Pancreas (tissue), 10 donors: ENCODE results near the gene OSBPL5. TPM values are rescaled to one million over a fixed set of nuclear protein-coding genes. Genes with fewer than 3 reads are reported as not detected.
A peak's percentile ranks its signal among the peaks of the same experiment; 100 is the strongest.

Experiments
- ATAC-seq, 4 donors: fragments of 200-7000 bp; cut with Tn5 transposase; one replicate each; pipeline versions ENCODE4 v1.8.0 to v1.9.1; 2020; ENCODE audit warnings: mild to moderate bottlenecking in 4 of 4, moderate library complexity in 4 of 4
- DNase-seq, 6 donors: peaks; one replicate each; pipeline ENCODE4 v3.0.0-alpha.2; 2020
- FAIRE-seq: peaks from 2 replicates; lab custom pipeline; 2012; peaks lifted over from hg19 to GRCh38; lab: Jason Lieb, UNC
- H3K27ac ChIP-seq, 4 donors: fragments of 200-600 bp; sonication (generic); 1 replicate in 3 of 4; 2 replicates in 1 of 4; pipeline versions ENCODE4 v1.5.0 to v1.8.0; 2020
- H3K27me3 ChIP-seq, 4 donors: fragments of 200-600 bp; one replicate each; pipeline ENCODE4 v1.8.0; 2021
- H3K36me3 ChIP-seq, 3 donors: fragments of 200-600 bp; sonication (generic) in 1 of 3; one replicate each; pipeline versions ENCODE4 v1.5.0 to v1.8.0; 2020 to 2021
- H3K4me1 ChIP-seq, 3 donors: fragments of 200-600 bp; one replicate each; pipeline ENCODE4 v1.8.0; 2021
- H3K4me3 ChIP-seq, 4 donors: fragments of 200-600 bp; sonication (generic) in 2 of 4; one replicate each; pipeline versions ENCODE4 v1.5.0 to v1.8.0; 2020 to 2021
- H3K9me3 ChIP-seq, 4 donors: fragments of 200-600 bp; one replicate each; pipeline ENCODE4 v1.8.0; 2021
- WGBS, 2 donors: extraction: QIAGEN DNeasy Blood & Tissue Kit; methylation state at CpG; one replicate each; pipeline ENCODE4 v1.1.7; 2013; 5-methylcytosine and 5-hydroxymethylcytosine counted together
- intact Hi-C, 3 donors: fragments of 100-400 bp; cut with DNase I; formaldehyde crosslinking; loops; one replicate each; pipeline versions ENCODE4 v1.11.1 to v1.14.2; 2022
- polyA plus RNA-seq, 2 donors: library from polyadenylated mRNA; stranded (reverse); fragments of 200-250 nt; gene quantifications; one replicate each; pipeline ENCODE4 v1.2.3, GENCODE V29; 2013
- total RNA-seq, 6 donors: library from RNA; stranded (reverse); fragmentation: NEBNext Ultra II Directional in 4 of 6; extraction: Animal tissue kit (Norgen Biotek cat#: 25700) in 4 of 6; gene quantifications; one replicate each; pipeline versions ENCODE4 v1.2.1 to v1.2.4, GENCODE V29; 2021 to 2023
- TF ChIP-seq, protein P1 (sequence below), 4 donors: fragments of 200-600 bp; sonication (generic) in 3 of 4; IDR thresholded peaks; one replicate each; pipeline versions ENCODE4 v1.5.0 to v1.8.0; 2021; ENCODE audit warnings: antibody characterized with exemption in 4 of 4
- donor health status: healthy with polysubstance abuse.
- donor health status: DM: no; HTN: no; CAD: no; lungs with moderate emphysema.
- donor health status: DM: no; HTN: no; CAD: no.
- donor health status: control.
- donor health status: control.
- donor health status: Bipolar disorder and iron deficiency.
- donor health status: DM: yes; HTN: yes; CAD: no.
- donor health status: DM: no; HTN: no; CAD: no.
- donor health status: DM: no; HTN: no; CAD: no.
- donor health status: DM: yes; HTN: yes; CAD: no.

Gene OSBPL5
- total and polyA plus RNA-seq, 8 donors: 9.8 to 16.7 (median 11.8) TPM

DNA sequence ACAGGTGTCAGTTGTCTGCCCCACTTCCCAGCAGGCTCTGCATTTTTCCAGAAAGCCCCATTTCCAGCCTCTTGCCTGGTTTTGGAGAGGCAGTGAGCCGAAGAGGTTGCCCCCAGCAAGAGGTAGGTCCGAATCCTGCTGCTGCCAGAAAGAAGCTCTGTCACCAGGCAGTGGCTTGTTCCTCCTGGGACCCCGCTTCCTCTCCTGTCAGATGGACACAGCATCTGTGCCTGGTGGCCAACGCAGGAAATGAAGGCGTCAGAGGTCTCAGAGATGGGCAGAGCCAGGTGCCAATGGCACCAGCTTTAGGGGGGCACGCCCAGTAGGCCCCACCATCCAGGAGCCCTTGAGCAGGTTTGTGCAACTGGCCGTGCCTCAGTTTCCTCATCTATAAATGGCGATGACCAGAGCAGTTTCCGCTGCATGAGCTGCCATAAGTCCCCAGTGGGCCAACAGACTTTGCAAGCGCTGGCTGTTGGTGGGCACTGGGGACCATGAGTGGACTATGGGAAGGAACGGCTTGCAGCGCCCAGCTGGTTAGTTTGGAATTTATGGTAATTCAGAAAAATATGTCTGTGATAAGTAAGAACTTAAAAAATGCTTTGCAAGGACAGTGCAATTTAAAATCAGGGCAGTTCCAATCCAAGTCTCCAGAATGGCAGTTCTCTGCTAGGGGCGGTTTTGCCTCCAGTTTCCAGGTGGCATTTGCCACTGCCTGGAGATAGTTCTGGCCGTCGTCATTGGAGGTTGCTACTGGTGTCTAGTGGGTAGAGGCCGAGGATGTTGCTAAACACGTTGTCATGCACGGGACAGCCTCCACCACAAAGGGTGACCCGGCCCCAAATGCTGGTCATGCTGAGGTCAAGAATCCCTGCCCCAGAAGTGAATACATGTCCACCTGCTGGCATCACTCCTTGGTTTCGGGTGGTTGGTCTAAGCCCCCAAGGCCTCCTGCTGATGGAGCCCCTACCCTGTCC is 2.3 kb upstream of the OSBPL5 start:
- no peak for FAIRE-seq
- DNase-seq: peak in 2 of 6 donors; percentile 8 to 12
- TF ChIP-seq, protein P1, sequence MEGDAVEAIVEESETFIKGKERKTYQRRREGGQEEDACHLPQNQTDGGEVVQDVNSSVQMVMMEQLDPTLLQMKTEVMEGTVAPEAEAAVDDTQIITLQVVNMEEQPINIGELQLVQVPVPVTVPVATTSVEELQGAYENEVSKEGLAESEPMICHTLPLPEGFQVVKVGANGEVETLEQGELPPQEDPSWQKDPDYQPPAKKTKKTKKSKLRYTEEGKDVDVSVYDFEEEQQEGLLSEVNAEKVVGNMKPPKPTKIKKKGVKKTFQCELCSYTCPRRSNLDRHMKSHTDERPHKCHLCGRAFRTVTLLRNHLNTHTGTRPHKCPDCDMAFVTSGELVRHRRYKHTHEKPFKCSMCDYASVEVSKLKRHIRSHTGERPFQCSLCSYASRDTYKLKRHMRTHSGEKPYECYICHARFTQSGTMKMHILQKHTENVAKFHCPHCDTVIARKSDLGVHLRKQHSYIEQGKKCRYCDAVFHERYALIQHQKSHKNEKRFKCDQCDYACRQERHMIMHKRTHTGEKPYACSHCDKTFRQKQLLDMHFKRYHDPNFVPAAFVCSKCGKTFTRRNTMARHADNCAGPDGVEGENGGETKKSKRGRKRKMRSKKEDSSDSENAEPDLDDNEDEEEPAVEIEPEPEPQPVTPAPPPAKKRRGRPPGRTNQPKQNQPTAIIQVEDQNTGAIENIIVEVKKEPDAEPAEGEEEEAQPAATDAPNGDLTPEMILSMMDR (IDR thresholded peaks at IDR 0.05): no peak
- ATAC-seq: no peak
- no peaks in the 10 kb centered on the region for H3K9me3 ChIP-seq
- WGBS, 2 donors: 60 to 70% methylated on average over 20 of the region's 20 CpGs
- no peak overlapping the region for H3K27ac ChIP-seq
- no peaks in the 10 kb centered on the region for H3K27me3 ChIP-seq
- intact Hi-C loops: loop anchor here in 1 of 3 donors (10.0 kb wide), 1 partner anchor 57 kb away; no protein-coding TSS in a partner anchor
- no peaks in the 10 kb centered on the region for H3K36me3 ChIP-seq
- no peak overlapping the region for H3K4me3 ChIP-seq
- H3K4me1 ChIP-seq: peaks cover 0 to 27% (median 10%) of the 10 kb centered on the region in 3 donors

DNA sequence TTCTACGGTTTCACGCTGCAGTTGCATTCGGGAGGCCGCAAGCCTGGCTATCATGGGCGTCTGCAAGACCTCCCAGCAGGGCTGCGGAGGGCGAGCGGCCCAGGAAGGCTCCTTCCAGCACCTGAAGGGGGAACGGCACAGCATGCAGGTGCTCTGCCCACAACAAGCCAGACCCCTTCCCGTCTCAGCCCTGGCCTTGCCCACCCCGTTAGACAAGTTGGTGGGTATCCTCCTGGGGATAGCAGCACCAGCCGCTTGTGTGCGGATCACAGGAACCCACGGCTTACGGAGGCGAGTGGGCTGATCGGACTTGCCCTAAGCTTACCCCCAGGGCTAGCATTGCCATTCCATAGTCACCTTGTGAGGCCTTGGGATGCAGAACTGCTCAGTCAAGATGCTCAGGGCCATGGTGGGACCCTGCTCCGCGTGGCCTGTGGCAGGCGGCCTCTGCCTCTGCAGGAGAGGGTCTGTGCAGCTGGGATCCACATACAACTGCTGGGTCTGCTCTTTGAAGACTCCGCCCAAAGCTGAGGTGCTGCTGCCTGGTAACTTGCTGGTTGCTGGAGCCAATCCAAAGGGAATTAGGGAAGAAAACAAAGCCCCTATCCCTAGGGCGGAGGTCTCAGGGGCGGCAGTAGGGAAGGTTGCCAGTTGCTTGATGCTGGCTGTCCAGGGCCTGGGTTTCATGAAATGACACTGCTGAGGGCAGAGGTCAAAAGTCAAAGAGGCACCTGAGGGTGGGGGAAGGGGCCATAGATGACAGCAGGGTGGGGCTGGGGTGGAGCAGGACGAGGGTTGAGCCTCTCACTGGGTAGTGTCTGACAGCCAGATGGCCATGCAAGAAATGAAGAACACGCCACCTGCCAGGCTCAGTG is 1.4 kb upstream of the OSBPL5 start:
- 80 to 88% methylated on average over 25 of the region's 25 CpGs for WGBS, 2 donors
- TF ChIP-seq, protein P1 (IDR thresholded peaks at IDR 0.05): no peak
- ATAC-seq (no peak), DNase-seq (peak in 5 of 6 donors; percentile 7 to 58 (median 27)), FAIRE-seq (no peak)
- no peak overlapping the region for H3K4me3 ChIP-seq
- no peak overlapping the region for H3K27ac ChIP-seq
- no peaks in the 10 kb centered on the region for H3K27me3 ChIP-seq
- intact Hi-C loops: loop anchor here in 1 of 3 donors (10.0 kb wide), 1 partner anchor 58 kb away; no protein-coding TSS in a partner anchor
- H3K9me3 ChIP-seq: no peaks in the 10 kb centered on the region
- H3K36me3 ChIP-seq: no peaks in the 10 kb centered on the region
- peaks cover 0 to 27% (median 10%) of the 10 kb centered on the region in 3 donors for H3K4me1 ChIP-seq

DNA sequence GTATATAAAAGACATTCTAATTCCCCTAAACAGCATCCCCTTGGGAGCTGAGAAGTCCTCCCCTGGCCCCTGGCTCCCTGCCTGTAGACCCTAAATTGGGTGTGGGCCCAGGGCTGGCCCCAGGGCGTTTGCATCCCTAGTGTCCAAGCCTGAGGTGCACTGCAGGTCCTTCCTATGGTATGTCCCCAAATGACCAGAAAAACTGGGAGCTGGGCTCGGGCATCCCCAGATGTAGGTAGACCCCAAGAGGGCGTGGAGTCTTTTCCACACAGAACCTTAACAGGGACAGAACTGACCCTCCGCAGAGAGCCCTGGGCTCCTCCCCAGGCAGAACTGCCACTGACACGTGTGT is 782 bp upstream of the OSBPL5 start:
- Histone ChIP-seq H3K27ac (no peak overlapping the region), H3K36me3 (no peaks in the 10 kb centered on the region), H3K9me3 (no peaks in the 10 kb centered on the region), H3K4me1 (peaks cover 0 to 29% (median 15%) of the 10 kb centered on the region in 3 donors), H3K4me3 (no peak overlapping the region), H3K27me3 (no peaks in the 10 kb centered on the region)
- TF ChIP-seq, protein P1 (IDR thresholded peaks at IDR 0.05): no peak
- ATAC-seq: no peak
- no peak for FAIRE-seq
- peak in 1 of 6 donors; percentile 52 for DNase-seq
- intact Hi-C loops: loop anchor here in 1 of 3 donors (10.0 kb wide), 1 partner anchor 59 kb away; no protein-coding TSS in a partner anchor
- WGBS, 2 donors: 63 to 69% methylated on average over 5 of the region's 5 CpGs

- H3K27ac ChIP-seq: no peak overlapping the region
- H3K4me1 ChIP-seq: peaks cover 0 to 27% (median 10%) of the 10 kb centered on the region in 3 donors
- H3K27me3 ChIP-seq: no peaks in the 10 kb centered on the region
- 0 to 1% methylated on average over 20 to 46 of the region's 46 CpGs for WGBS, 2 donors
- H3K9me3 ChIP-seq: no peaks in the 10 kb centered on the region
- ATAC-seq: peak in 1 of 4 donors; percentile 37
- H3K36me3 ChIP-seq: no peaks in the 10 kb centered on the region
- intact Hi-C loops: loop anchor here in 1 of 3 donors (10.0 kb wide), 1 partner anchor 60 kb away; no protein-coding TSS in a partner anchor
- DNase-seq: peak in 3 of 6 donors; percentile 44 to 83 (median 63)
- H3K4me3 ChIP-seq: peak overlapping the region; percentile 55 to 84 (median 78)
- TF ChIP-seq, protein P1 (IDR thresholded peaks at IDR 0.05): no peak
- no peak for FAIRE-seq
Observed at GRCh38 chr11:3164552-3165151, 458 bp downstream of the OSBPL5 start.
